GM21529 (cell line): ENCODE data around the gene SOX6.

ENCODE experiments used
- ATAC-seq: cut with Tn5 transposase; IDR thresholded peaks from one replicate; pipeline ENCODE4 v1.9.1; 2021; ENCODE audit not compliant: unreplicated experiment

Gene SOX6

GRCh38 chr11:16365581-16366228, 9.4 kb upstream of the SOX6 start:
- ATAC-seq: no peak

GRCh38 chr11:16364254-16364653, 7.9 kb upstream of the SOX6 start:
- no peak for ATAC-seq

- no peak for ATAC-seq
These were observed 7.4 kb upstream of the SOX6 start for GRCh38 chr11:16363706-16364105.

- no peak for ATAC-seq
These were observed 4.9 kb upstream of the SOX6 start for GRCh38 chr11:16361108-16361865.

- ATAC-seq: no peak
These were observed 3.0 kb upstream of the SOX6 start for GRCh38 chr11:16359369-16359768.

GRCh38 chr11:16358726-16359125, 2.4 kb upstream of the SOX6 start:
- no peak for ATAC-seq

- no peak for ATAC-seq
These were observed 1.4 kb upstream of the SOX6 start for GRCh38 chr11:16357775-16358174.

- no peak for ATAC-seq
These were observed 531 bp upstream of the SOX6 start for GRCh38 chr11:16356761-16357393.

GRCh38 chr11:16352707-16353106, 3.6 kb downstream of the SOX6 start:
- ATAC-seq: no peak

GRCh38 chr11:16350125-16350524, 6.2 kb downstream of the SOX6 start:
- ATAC-seq: no peak

GRCh38 chr11:16347928-16348685, 8.2 kb downstream of the SOX6 start:
- no peak for ATAC-seq

- ATAC-seq: no peak
These were observed 9.4 kb downstream of the SOX6 start for GRCh38 chr11:16346975-16347374.

GRCh38 chr11:16341853-16342252, 14.5 kb downstream of the SOX6 start:
- no peak for ATAC-seq

GRCh38 chr11:16338393-16338792, 18.0 kb downstream of the SOX6 start:
- ATAC-seq: no peak

GRCh38 chr11:16337421-16338213, 18.7 kb downstream of the SOX6 start:
- no peak for ATAC-seq

GRCh38 chr11:16336721-16337120, 19.6 kb downstream of the SOX6 start:
- no peak for ATAC-seq

- no peak for ATAC-seq
These were observed 20.1 kb downstream of the SOX6 start for GRCh38 chr11:16336204-16336603.

- ATAC-seq: no peak
These were observed 20.9 kb downstream of the SOX6 start for GRCh38 chr11:16335236-16335962.

GRCh38 chr11:16326679-16327297, 29.6 kb downstream of the SOX6 start:
- ATAC-seq: no peak

GRCh38 chr11:16322190-16322589, 34.2 kb downstream of the SOX6 start:
- ATAC-seq: no peak
